ENCODE data around the gene FBXO21. TPM values are rescaled to one million over a fixed set of nuclear protein-coding genes. Genes with fewer than 3 reads are reported as not detected.
A peak's percentile ranks its signal among the peaks of the same experiment; 100 is the strongest.

FBXO21 gene
- total RNA-seq, 1 donor, result 71.9 TPM

DNA sequence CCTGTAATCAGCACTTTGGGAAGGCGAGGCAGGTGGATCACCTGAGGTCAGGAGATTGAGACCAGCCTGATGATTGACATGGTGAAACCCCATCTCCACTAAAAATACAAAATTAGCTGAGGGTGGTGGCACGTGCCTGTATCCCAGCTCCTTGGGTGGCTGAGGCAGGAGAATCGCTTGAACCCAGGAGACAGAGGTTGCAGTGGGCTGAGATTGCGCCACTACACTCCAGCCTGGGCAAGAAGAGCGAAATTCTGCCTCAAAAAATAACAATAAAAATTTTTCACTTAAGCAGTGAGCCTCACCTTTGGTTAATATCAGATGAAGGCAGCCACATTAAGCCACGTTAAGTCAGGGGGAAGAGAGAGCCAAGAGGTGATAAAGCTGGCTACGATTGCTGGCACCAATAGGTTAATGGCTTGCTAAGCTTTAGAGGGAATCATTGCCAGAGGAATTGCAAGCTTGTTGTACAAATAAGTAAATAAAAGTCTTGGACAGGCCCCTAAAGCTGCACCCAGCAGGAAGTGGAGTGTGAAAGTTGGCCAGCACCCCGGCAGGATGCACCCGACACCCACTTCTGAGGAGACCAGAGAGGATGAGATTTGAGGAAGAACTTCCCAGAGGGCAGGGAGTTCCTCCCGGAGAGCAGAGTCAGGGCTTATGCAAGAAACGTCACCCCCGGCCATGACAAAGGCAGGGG is 49.7 kb downstream of the FBXO21 start:
- DNase-seq (ENCODE audit: low read depth in 2 of 3, low spot score in 2 of 3), result no peak

DNA sequence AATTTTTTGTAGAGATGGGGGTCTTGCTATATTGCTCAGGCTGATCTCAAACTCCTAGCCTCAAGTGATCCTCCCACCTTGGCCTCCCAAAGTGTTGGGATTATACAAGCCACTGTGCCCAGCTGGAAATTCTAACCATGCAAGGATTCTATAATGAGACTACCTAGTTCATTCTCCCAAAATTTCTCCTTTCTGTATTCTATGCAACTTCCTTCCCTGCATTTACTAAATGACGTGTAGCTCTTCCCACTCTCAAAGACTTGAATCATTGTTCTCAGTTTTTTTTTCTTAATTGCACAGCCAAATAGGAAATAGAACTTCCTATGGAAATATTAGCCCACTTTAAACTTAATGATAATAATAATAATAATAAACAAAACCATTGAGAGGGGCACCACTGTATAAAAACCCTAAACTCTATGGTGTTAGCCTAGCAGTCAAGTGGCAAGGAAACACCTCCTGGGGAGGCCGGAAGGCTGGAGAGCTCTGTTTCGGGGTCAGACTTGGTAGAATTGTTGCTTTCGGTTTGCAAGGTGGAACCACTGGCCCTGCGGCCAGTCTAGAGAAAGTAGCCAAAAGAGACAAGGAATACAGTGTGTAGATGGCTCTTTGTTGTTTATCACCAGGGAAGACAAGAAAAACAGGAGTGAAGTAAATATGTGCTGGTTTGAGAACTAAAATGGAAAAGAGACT is 51.1 kb downstream of the FBXO21 start:
- no peak for DNase-seq (ENCODE audit: low read depth in 2 of 3, low spot score in 2 of 3)

DNA sequence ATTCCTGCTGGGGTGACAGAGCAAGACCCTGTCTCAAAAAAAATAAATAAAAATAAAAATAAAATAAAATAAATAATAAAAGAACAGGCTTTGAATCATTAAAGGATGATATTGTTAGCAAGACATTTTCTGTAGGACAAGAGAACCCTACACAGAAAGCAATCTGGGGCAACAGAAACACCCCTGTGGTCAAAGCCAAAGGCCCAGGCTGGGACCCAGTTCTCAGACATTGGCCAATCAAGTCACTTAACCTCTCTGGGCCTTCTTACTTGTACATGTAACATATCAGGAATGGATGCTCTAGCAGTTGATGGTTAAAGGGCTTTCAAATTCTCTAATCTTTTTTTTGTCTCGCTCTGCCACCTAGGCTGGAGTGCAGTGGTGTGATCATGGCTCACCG is 55.5 kb downstream of the FBXO21 start:
- no peak for DNase-seq (ENCODE audit: low read depth in 2 of 3, low spot score in 2 of 3)

DNA sequence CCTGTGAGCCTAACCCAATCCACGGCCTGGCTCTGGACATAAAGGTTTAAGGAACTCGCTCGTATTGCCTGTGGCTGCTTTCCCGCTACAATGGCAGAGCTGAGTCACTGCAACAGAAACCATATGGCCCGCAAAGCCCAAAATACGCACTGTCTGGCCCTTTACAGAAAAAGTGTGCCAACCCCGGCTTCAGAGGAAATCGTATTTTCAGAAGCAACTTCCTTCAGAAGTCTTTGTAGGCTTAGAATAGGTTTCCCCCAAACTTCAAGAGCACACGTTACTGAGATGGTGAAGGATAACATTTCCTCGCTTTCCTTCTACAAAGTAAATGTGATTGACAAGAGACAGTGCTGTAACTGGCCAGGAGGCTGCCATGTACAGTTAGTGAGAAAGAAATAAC is 56.2 kb downstream of the FBXO21 start:
- DNase-seq (ENCODE audit: low read depth in 2 of 3, low spot score in 2 of 3), result peak in 2 of 3 donors; percentile 61 to 73

DNA sequence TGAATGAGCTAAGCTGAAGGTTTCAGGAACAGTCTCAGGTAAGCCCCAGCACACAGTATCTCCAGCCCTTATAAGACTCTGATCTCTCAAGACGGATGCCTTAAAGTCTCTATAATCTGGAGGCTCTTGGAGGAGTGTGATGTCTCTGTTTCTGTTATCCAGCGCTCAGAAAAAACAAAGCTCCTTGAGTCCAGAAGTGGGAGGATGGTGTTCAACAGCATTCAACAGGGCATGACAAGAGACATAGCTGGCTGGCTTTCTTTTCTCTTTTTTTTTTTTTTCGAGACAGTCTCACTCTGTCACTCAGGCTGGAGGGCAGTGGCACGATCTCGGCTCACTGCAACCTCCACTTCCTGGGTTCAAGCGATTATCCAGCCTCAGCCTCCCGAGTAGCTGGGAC is 59.5 kb downstream of the FBXO21 start:
- no peak for DNase-seq (ENCODE audit: low read depth in 2 of 3, low spot score in 2 of 3)

DNA sequence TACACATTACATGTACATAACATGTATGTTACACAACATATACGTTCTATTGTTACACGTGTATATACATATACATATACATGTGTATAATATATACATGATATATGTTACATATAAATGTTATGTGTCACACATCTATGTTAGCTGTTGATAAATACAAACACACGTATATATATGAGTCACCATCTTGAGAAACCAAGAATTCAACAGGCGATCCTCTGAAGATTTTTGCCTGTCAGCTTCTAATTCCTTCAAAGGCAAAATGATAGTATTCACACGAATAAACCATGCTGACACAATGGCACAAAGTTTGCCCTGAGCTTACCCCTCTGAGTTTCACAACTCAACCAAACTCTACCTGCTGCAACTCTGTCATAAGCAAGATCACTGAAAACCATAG is 60.9 kb downstream of the FBXO21 start:
- no peak for DNase-seq (ENCODE audit: low read depth in 2 of 3, low spot score in 2 of 3)

- DNase-seq (ENCODE audit: low read depth in 2 of 3, low spot score in 2 of 3), result peak in 1 of 3 donors; percentile 75
These were observed 62.1 kb downstream of the FBXO21 start for GRCh38 chr12:117127933-117128823.

DNA sequence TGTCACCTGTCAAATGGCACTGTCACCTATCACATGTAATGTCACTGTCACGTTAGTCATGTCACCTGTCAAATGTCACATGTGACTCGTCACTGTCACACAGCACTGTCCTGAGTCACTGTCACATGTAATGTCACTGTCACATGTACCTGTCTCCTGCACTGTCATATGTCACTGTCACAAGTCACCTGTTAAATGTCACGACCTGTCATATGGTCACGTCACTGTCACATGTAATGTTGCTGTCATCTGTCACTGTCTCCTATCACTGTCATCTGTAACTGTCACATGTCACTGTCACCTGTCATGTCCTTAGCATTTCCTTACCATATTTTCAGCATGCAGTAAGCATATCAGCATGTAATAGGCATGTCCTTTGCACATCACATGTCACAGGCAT is 63.9 kb downstream of the FBXO21 start:
- peak in 1 of 3 donors; percentile 17 for DNase-seq (ENCODE audit: low read depth in 2 of 3, low spot score in 2 of 3)

GRCh38 chr12:117125767-117126166 is 64.5 kb downstream of the FBXO21 start:
- no peak for DNase-seq (ENCODE audit: low read depth in 2 of 3, low spot score in 2 of 3)

- no peak for DNase-seq (ENCODE audit: low read depth in 2 of 3, low spot score in 2 of 3)
These were observed 65.0 kb downstream of the FBXO21 start for GRCh38 chr12:117125272-117125613.

DNA sequence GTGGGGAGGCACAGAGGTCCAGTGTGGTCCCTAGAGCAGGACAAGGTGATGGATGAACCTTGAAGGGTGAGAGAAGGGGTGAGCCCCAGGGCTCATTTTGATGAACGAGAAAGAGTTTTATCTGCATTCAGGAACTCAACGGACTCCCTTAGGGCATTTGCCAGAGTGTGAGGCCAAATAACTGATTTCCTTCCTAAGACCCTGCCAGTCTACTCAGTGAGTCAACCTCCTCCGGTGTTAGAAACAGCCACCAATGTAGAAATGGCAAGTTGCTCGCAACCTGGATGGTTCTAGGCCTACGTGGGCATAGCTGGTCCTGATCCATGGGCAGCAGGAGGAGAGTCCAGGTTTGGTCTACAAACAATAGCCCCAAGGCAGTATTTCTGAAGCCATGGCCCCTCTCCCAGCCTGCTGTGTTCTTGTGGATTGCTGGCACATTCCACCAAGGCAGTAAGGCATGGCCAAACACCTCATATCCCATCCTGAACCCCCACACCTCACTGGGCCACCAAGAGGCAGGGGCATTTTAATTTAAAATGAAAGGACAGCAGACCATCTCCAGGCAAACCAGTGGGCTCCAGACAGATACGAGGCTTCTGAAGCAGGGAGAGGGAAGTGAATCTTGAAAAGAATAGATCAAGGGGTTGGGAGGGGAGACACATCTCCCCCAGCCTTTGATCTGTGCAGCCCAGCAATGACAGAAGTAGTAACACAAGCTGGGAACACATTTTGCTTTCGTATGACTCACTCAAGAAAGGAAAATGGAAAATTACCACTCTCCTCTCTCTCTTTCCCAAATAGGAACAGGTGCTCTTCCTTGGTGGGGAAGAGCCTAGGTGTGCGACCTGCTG is 65.6 kb downstream of the FBXO21 start:
- no peak for DNase-seq (ENCODE audit: low read depth in 2 of 3, low spot score in 2 of 3)

GRCh38 chr12:117121441-117121840 is 68.8 kb downstream of the FBXO21 start:
- DNase-seq (ENCODE audit: low read depth in 2 of 3, low spot score in 2 of 3), result no peak

GRCh38 chr12:117120787-117121186 is 69.5 kb downstream of the FBXO21 start:
- DNase-seq (ENCODE audit: low read depth in 2 of 3, low spot score in 2 of 3), result no peak

DNA sequence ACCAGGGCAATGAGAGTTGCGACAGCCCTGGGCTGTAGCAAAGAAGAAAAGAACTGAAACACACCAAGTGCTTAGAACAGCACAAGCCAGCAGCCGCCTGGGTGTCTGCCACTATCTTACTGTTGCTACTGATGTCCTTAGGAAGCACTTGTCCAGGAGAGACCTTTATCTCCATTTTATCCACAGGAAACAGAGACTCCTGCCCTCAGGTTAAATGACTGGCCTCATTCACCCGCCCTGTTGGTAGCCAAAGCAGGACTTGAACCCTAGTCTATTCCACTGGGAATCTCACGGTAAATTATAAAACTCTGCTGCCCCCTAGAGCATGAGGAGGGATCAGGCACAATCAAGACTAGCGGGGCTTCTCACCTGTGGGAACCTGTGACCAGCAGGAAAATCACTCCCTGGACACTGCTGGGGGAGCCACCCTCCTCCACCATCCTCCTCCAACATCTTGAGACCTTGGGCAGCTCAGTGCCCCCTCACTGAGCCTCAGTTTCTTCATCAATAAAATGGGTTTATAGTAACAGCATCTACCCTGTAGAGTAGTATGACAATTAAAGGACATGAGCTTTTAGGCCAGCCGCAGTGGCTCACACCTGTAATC is 70.6 kb downstream of the FBXO21 start:
- peak in 1 of 3 donors; percentile 53 for DNase-seq (ENCODE audit: low read depth in 2 of 3, low spot score in 2 of 3)

DNA sequence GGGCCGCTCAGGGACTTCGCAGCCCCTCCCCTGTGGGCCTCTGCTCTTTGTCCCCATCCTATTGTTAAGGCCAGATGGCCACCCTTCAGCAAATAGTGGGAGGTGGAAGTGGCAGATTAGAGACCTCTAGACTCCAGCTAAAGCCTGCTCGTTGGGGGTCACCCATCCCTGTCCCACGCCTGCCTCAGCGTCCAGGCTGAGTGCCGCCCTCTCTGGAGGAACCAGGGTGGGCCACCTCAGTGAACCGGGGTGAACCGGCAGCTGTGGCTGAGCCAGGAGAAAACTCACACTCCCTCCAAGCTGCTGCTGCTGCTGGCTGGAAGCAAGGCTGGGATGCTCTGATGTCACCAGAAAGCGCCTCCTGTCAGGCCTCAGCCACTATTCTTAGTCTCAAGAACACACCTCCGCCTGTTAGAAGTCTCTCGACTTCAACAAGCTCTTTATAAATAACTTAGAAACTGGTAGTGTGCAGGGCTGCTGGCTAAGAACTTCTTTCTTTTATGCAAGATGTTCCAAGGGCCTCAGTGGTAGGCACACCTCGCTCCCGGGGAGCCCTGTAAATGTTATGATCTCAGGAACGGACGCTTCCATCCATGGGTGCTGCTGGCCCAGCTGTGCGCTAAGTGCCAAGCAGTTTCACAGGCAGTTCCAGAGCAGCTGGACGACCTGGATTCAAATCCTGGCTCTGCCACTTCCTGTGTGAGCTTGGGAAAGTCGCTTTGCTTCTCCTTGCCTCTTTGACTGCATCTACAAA is 71.3 kb downstream of the FBXO21 start:
- no peak for DNase-seq (ENCODE audit: low read depth in 2 of 3, low spot score in 2 of 3)

DNA sequence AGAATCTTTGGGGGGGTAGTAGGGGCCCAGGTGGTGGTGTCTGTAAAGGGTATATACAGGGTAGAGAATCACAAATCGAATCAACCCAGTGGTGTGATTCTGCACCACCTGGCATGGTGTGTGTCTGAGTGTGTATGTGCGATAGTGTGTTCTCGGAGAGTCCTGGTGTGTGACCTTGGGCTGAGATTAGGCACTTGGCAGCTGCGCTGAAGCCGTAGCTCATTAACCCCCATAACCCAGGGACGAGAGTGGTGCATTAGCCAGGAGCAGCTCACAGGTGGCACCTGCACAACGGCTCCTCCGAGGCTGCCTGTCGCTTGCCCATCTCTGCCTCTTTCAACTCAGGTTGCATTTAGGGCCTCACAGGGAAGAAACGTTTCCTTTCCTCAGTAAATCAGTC is 75.5 kb downstream of the FBXO21 start:
- DNase-seq (ENCODE audit: low read depth in 2 of 3, low spot score in 2 of 3), result no peak

- DNase-seq (ENCODE audit: low read depth in 2 of 3, low spot score in 2 of 3), result no peak
These were observed 77.0 kb downstream of the FBXO21 start for GRCh38 chr12:117113231-117113630.

DNA sequence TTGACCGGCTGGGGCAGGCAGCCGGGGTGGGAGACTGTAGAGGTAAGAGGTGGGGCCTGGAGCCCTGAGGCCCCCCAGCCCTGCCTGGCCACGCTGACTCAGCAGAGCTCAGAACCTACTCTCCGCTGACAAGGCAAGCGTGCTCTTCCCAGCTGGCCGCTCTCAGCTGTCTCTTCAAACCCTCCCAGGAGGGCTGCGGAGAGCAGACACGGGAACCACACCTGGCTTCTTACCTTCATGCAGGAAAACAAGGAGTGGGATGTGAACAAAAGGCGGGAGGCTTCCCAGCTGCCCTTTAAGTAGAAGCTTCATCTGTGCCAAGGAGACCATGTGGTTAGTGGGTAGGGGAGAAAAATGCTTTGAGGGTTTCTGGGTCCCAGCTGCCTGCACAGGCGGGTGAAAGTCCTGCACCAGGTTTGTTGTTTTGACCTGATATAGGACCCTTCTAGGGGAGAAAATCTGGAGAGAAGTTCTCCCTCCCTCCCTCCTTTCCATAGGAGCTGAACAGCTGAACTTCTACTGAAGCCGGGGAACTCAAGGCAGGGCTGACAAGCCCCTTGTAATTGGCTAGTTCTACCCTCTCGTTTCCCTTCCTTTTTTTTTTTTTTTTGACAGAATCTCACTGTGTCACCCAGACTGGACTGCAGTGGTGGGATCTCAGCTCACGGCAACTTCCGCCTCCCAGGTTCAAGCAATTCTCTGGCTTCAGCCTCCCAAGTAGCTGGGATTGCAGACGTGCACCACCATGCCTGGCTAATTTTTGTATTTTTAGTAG is 78.3 kb downstream of the FBXO21 start:
- DNase-seq (ENCODE audit: low read depth in 2 of 3, low spot score in 2 of 3), result peak in 1 of 3 donors; percentile 13

DNA sequence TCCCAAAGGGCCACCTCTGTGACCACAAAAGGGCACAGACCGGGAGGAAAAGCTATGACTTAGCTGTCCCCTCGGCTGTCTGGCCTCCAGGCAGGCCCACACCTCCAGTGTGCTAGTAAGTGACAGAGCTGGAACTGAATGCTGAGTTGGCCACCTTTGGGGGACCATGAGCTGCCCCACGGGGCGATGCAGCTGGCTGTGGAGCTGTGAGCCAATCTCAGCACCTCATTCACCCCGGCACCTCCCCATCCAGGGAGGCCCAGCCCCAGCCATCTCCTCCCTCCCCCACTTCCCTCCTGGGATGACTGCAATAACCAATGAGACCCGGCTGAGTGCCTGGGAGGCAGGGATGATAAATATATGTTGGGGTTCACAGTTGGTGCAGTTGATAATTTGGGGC is 78.9 kb downstream of the FBXO21 start:
- DNase-seq (ENCODE audit: low read depth in 2 of 3, low spot score in 2 of 3), result no peak

Data from hematopoietic multipotent progenitor cell (in vitro differentiated cells).